HUES64 (cell line): Measurements from ENCODE around the gene EAF2. TPM values are rescaled to one million over a fixed set of nuclear protein-coding genes. Genes with fewer than 3 reads are reported as not detected.

ENCODE experiments used
- H3K27ac ChIP-seq: 2 replicates; pipeline ENCODE4 v1.7.0; 2013; ENCODE audit warnings: low read depth, low read length, inconsistent platforms
- H3K27me3 ChIP-seq: 2 replicates; pipeline ENCODE4 v1.6.1; 2013; ENCODE audit warnings: mild to moderate bottlenecking, low read length; ENCODE audit not compliant: insufficient read depth
- H3K36me3 ChIP-seq: 2 replicates; pipeline ENCODE4 v1.6.1; 2013; ENCODE audit warnings: mild to moderate bottlenecking, low read length; ENCODE audit not compliant: insufficient read depth
- H3K4me1 ChIP-seq: 2 replicates; pipeline ENCODE4 v1.6.1; 2013; ENCODE audit warnings: mild to moderate bottlenecking, low read length, moderate library complexity; ENCODE audit not compliant: insufficient read depth
- H3K4me3 ChIP-seq: 2 replicates; pipeline ENCODE4 v1.5.1; 2013; ENCODE audit warnings: mild to moderate bottlenecking, low read length, moderate library complexity
- H3K9ac ChIP-seq: 2 replicates; pipeline ENCODE4 v1.6.1; 2013; ENCODE audit warnings: mild to moderate bottlenecking, low read depth, low read length
- H3K9me3 ChIP-seq: 2 replicates; pipeline ENCODE4 v1.6.1; 2013; ENCODE audit warnings: low read depth, low read length; ENCODE audit not compliant: insufficient read depth
- WGBS: fragments of 150-250, 120-280 bp; methylation state at CpG from one replicate; pipeline ENCODE4 v1.1.7; 2013; ENCODE audit warnings: missing lambda C conversion rate; 5-methylcytosine and 5-hydroxymethylcytosine counted together
- polyA plus RNA-seq, 2 experiments: library from polyadenylated mRNA; stranded (reverse); fragments of 50-300 nt; gene quantifications; one replicate each; pipeline ENCODE4 v1.2.3, GENCODE V29; 2013

EAF2 gene
- polyA plus RNA-seq (2013, experiment 1 of 2) = 5.4 TPM
- polyA plus RNA-seq (2013, experiment 2 of 2) = 7.8 TPM

GRCh38 chr3:121834671-121835464 lies at the start of gene EAF2, which contains the start of gene IQCB1:
Gene EAF2 (plus strand): TSS chr3:121835209. CDS start chr3:121835286, 77 bp downstream.
Gene IQCB1 (minus strand): TSS chr3:121835060. CDS start chr3:121828960, 6,100 bp downstream.
- Histone ChIP-seq H3K27me3 (peaks cover 13% of the 10 kb centered on the region; the same call in 1 of the 2 replicates), H3K9ac (peak within 1 kb of the TSS; percentile 83), H3K4me1 (peaks cover 9% of the 10 kb centered on the region; the same call in 1 of the 2 replicates), H3K36me3 (peaks cover 29% of the 10 kb centered on the region), H3K27ac (peak within 1 kb of the TSS; percentile 33; the same call in 1 of the 2 replicates), H3K9me3 (no peaks in the 10 kb centered on the region), H3K4me3 (peak within 1 kb of the TSS; percentile 73)
- WGBS = under 1% methylated on average over 54 of the region's 54 CpGs

GRCh38 chr3:121786485-121786884 lies 48.5 kb upstream of the EAF2 start:
- Histone ChIP-seq H3K4me3 (no peak overlapping the region), H3K27me3 (no peaks in the 10 kb centered on the region), H3K27ac (no peak overlapping the region), H3K9ac (no peak overlapping the region), H3K9me3 (no peaks in the 10 kb centered on the region), H3K4me1 (no peaks in the 10 kb centered on the region), H3K36me3 (peaks cover 87% of the 10 kb centered on the region)
- 97% methylated on average over 2 of the region's 2 CpGs for WGBS

GRCh38 chr3:121793078-121793477 lies 41.9 kb upstream of the EAF2 start:
- no peak overlapping the region for H3K9ac ChIP-seq
- H3K4me1 ChIP-seq = no peaks in the 10 kb centered on the region
- H3K9me3 ChIP-seq = no peaks in the 10 kb centered on the region
- H3K36me3 ChIP-seq = peaks cover 71% of the 10 kb centered on the region
- H3K27ac ChIP-seq = no peak overlapping the region
- H3K4me3 ChIP-seq = no peak overlapping the region
- H3K27me3 ChIP-seq = no peaks in the 10 kb centered on the region
- 93% methylated on average over 3 of the region's 3 CpGs for WGBS

GRCh38 chr3:121794264-121794983 lies 40.6 kb upstream of the EAF2 start:
- Histone ChIP-seq H3K36me3 (peaks cover 70% of the 10 kb centered on the region), H3K4me3 (no peak overlapping the region), H3K4me1 (no peaks in the 10 kb centered on the region), H3K9me3 (no peaks in the 10 kb centered on the region), H3K27ac (no peak overlapping the region), H3K27me3 (no peaks in the 10 kb centered on the region), H3K9ac (no peak overlapping the region)
- 100% methylated on average over 1 of the region's 2 CpGs for WGBS

- no peak overlapping the region for H3K27ac ChIP-seq
- H3K36me3 ChIP-seq = peaks cover 70% of the 10 kb centered on the region
- H3K9ac ChIP-seq = no peak overlapping the region
- no peaks in the 10 kb centered on the region for H3K4me1 ChIP-seq
- H3K4me3 ChIP-seq = no peak overlapping the region
- no peaks in the 10 kb centered on the region for H3K9me3 ChIP-seq
- no peaks in the 10 kb centered on the region for H3K27me3 ChIP-seq
- WGBS = no CpG with 5 or more reads among the region's 1 CpG
Measured at GRCh38 chr3:121796970-121797369, 38.0 kb upstream of the EAF2 start.

- Histone ChIP-seq H3K36me3 (peaks cover 82% of the 10 kb centered on the region), H3K9me3 (no peaks in the 10 kb centered on the region), H3K27me3 (no peaks in the 10 kb centered on the region), H3K27ac (no peak overlapping the region), H3K4me3 (no peak overlapping the region), H3K4me1 (no peaks in the 10 kb centered on the region), H3K9ac (no peak overlapping the region)
Measured at GRCh38 chr3:121800906-121801305, 34.1 kb upstream of the EAF2 start.

GRCh38 chr3:121803771-121804320 lies 31.2 kb upstream of the EAF2 start:
- Histone ChIP-seq H3K4me3 (no peak overlapping the region), H3K9me3 (no peaks in the 10 kb centered on the region), H3K4me1 (no peaks in the 10 kb centered on the region), H3K27ac (no peak overlapping the region), H3K36me3 (peaks cover 80% of the 10 kb centered on the region), H3K27me3 (no peaks in the 10 kb centered on the region), H3K9ac (no peak overlapping the region)
- no CpG with 5 or more reads among the region's 2 CpGs for WGBS

GRCh38 chr3:121809249-121809648 lies 25.8 kb upstream of the EAF2 start:
- H3K4me1 ChIP-seq = no peaks in the 10 kb centered on the region; the same call in 1 of the 2 replicates
- peaks cover 70% of the 10 kb centered on the region for H3K36me3 ChIP-seq
- WGBS = 0% methylated on average over 1 of the region's 1 CpG
- H3K27ac ChIP-seq = no peak overlapping the region
- H3K4me3 ChIP-seq = no peak overlapping the region
- H3K27me3 ChIP-seq = no peaks in the 10 kb centered on the region
- no peaks in the 10 kb centered on the region for H3K9me3 ChIP-seq
- H3K9ac ChIP-seq = no peak overlapping the region

GRCh38 chr3:121817753-121818152 lies 17.3 kb upstream of the EAF2 start:
- Histone ChIP-seq H3K9ac (no peak overlapping the region), H3K27me3 (no peaks in the 10 kb centered on the region), H3K27ac (no peak overlapping the region), H3K36me3 (peaks cover 59% of the 10 kb centered on the region), H3K4me1 (no peaks in the 10 kb centered on the region), H3K4me3 (no peak overlapping the region), H3K9me3 (peaks cover 6% of the 10 kb centered on the region; the same call in 1 of the 2 replicates)

GRCh38 chr3:121818578-121818977 lies 16.4 kb upstream of the EAF2 start:
- H3K9me3 ChIP-seq = peaks cover 14% of the 10 kb centered on the region; the same call in 1 of the 2 replicates

GRCh38 chr3:121819236-121819635 lies 15.8 kb upstream of the EAF2 start:
- Histone ChIP-seq H3K9ac (no peak overlapping the region), H3K36me3 (peaks cover 74% of the 10 kb centered on the region), H3K27me3 (no peaks in the 10 kb centered on the region), H3K4me1 (no peaks in the 10 kb centered on the region), H3K4me3 (no peak overlapping the region), H3K27ac (no peak overlapping the region), H3K9me3 (peaks cover 19% of the 10 kb centered on the region; the same call in 1 of the 2 replicates)
- WGBS = 93% methylated on average over 3 of the region's 3 CpGs

More at GRCh38 chr3:121818578-121818977, 16.4 kb upstream of the EAF2 start:
- WGBS = 89% methylated on average over 2 of the region's 2 CpGs
- Histone ChIP-seq H3K27ac (no peak overlapping the region), H3K27me3 (no peaks in the 10 kb centered on the region), H3K4me3 (no peak overlapping the region), H3K4me1 (no peaks in the 10 kb centered on the region), H3K36me3 (peaks cover 67% of the 10 kb centered on the region), H3K9ac (no peak overlapping the region)
